GM23338 (cell line): ENCODE measurements around the gene PIGC. TPM values are rescaled to one million over a fixed set of nuclear protein-coding genes. Genes with fewer than 3 reads are reported as not detected.

Experiments used
- ATAC-seq: fragments of 200-7000 bp; cut with Tn5 transposase; 3 replicates; pipeline ENCODE4 v1.9.1; 2020
- DNase-seq: peaks from one replicate; pipeline ENCODE4 v3.0.0-alpha.2; 2015; ENCODE audit warnings: low spot score
- H2AFZ ChIP-seq: fragments of 200-600 bp; sonication (generic); 2 replicates; pipeline ENCODE4 v1.8.0; 2016; ENCODE audit warnings: antibody characterized with exemption, mild to moderate bottlenecking, moderate library complexity
- H3F3A ChIP-seq: fragments of 200-600 bp; sonication (generic); replicated peaks from 2 replicates; pipeline ENCODE4 v1.8.0; 2017; ENCODE audit warnings: antibody characterized with exemption, mixed run types, low read depth
- H3K27ac ChIP-seq: fragments of 200-600 bp; sonication (generic); 2 replicates; pipeline ENCODE4 v1.6.1; 2016; ENCODE audit warnings: low read depth
- H3K27me3 ChIP-seq: fragments of 200-600 bp; sonication (generic); 2 replicates; pipeline ENCODE4 v1.8.0; 2016; ENCODE audit warnings: mild to moderate bottlenecking, mixed run types, moderate library complexity; ENCODE audit not compliant: insufficient read depth
- H3K36me3 ChIP-seq: fragments of 200-600 bp; sonication (generic); 2 replicates; pipeline ENCODE4 v1.8.0; 2016; ENCODE audit warnings: mild to moderate bottlenecking; ENCODE audit not compliant: insufficient read depth
- H3K4me1 ChIP-seq: fragments of 200-600 bp; sonication (generic); 2 replicates; pipeline ENCODE4 v1.8.0; 2016; ENCODE audit warnings: mild to moderate bottlenecking, moderate library complexity; ENCODE audit not compliant: insufficient read depth
- H3K4me2 ChIP-seq: fragments of 200-600 bp; sonication (generic); 2 replicates; pipeline ENCODE4 v1.7.1; 2017; ENCODE audit warnings: mixed run types
- H3K4me3 ChIP-seq: fragments of 200-600 bp; sonication (generic); 2 replicates; pipeline ENCODE4 v1.6.1; 2016; ENCODE audit warnings: mixed run types
- H3K79me2 ChIP-seq: fragments of 200-600 bp; sonication (generic); replicated peaks from 2 replicates; pipeline ENCODE4 v1.8.0; 2017; ENCODE audit warnings: mild to moderate bottlenecking; ENCODE audit not compliant: insufficient read depth
- H3K9me2 ChIP-seq: fragments of 200-600 bp; sonication (generic); 2 replicates; pipeline ENCODE4 v1.8.0; 2017; ENCODE audit not compliant: insufficient read depth
- H4K20me1 ChIP-seq: fragments of 200-600 bp; sonication (generic); replicated peaks from 2 replicates; pipeline ENCODE4 v1.8.0; 2017; ENCODE audit warnings: mild to moderate bottlenecking; ENCODE audit not compliant: insufficient read depth
- H3K27ac Mint-ChIP-seq: 2 replicates; pipeline ENCODE4 v1.8.0; 2020; ENCODE audit warnings: inconsistent platforms, mild to moderate bottlenecking, moderate library complexity, mixed read lengths
- H3K27me3 Mint-ChIP-seq: 3 replicates; pipeline ENCODE4 v1.8.0; 2022; ENCODE audit warnings: low read depth, mild to moderate bottlenecking, moderate library complexity, mixed read lengths, inconsistent platforms; ENCODE audit not compliant: insufficient read depth, poor library complexity
- H3K36me3 Mint-ChIP-seq: 3 replicates; pipeline ENCODE4 v1.8.0; 2021; ENCODE audit warnings: low read depth, mild to moderate bottlenecking, inconsistent platforms, moderate library complexity, mixed read lengths
- H3K4me1 Mint-ChIP-seq: 3 replicates; pipeline ENCODE4 v1.8.0; 2020; ENCODE audit warnings: mild to moderate bottlenecking, inconsistent platforms, mixed read lengths
- H3K4me3 Mint-ChIP-seq: 3 replicates; pipeline ENCODE4 v1.8.0; 2021; ENCODE audit warnings: moderate library complexity, mild to moderate bottlenecking, inconsistent platforms, mixed read lengths
- H3K9me3 Mint-ChIP-seq: 3 replicates; pipeline ENCODE4 v1.8.0; 2020; ENCODE audit warnings: moderate library complexity, mild to moderate bottlenecking, inconsistent platforms, mixed read lengths
- CREB1 ChIP-seq: fragments of 250-450 bp; sonication (Bioruptor Pico); IDR thresholded peaks from 2 replicates; pipeline ENCODE4 v1.5.0; 2020; ENCODE audit warnings: low read depth, mild to moderate bottlenecking, moderate library complexity
- EZH2 ChIP-seq: fragments of 200-600 bp; sonication (generic); IDR thresholded peaks from one replicate; pipeline ENCODE4 v1.8.0; 2017; ENCODE audit warnings: antibody characterized with exemption, mild to moderate bottlenecking, low read depth; ENCODE audit not compliant: unreplicated experiment
- EZH2phosphoT487 ChIP-seq: fragments of 200-600 bp; sonication (generic); IDR thresholded peaks from one replicate; pipeline ENCODE4 v1.8.1; 2018; ENCODE audit warnings: antibody characterized with exemption; ENCODE audit not compliant: unreplicated experiment
- JUNB ChIP-seq: IDR thresholded peaks from one replicate; pipeline ENCODE4 v1.6.1; 2016; ENCODE audit warnings: antibody characterized with exemption; ENCODE audit not compliant: unreplicated experiment
- NANOG ChIP-seq: IDR thresholded peaks from 2 replicates; pipeline ENCODE4 v1.6.1; 2016; ENCODE audit warnings: antibody characterized with exemption, borderline replicate concordance
- POLR2AphosphoS5 ChIP-seq: IDR thresholded peaks from 2 replicates; pipeline ENCODE4 v1.6.1; 2016; ENCODE audit warnings: antibody characterized with exemption, low read depth
- STAT1 ChIP-seq: IDR thresholded peaks from one replicate; pipeline ENCODE4 v1.6.1; 2016; ENCODE audit warnings: antibody characterized with exemption; ENCODE audit not compliant: unreplicated experiment
- ZNF114 ChIP-seq: fragments of 250-450 bp; sonication (Bioruptor Pico); IDR thresholded peaks from 2 replicates; pipeline ENCODE4 v1.5.0; 2020; ENCODE audit warnings: mild to moderate bottlenecking, moderate library complexity
- ZNF331 ChIP-seq: fragments of 250-450 bp; sonication (Bioruptor Pico); IDR thresholded peaks from 2 replicates; pipeline ENCODE4 v1.5.0; 2020; ENCODE audit warnings: low read depth, mild to moderate bottlenecking, moderate library complexity
- polyA plus RNA-seq: library from polyadenylated mRNA; unstranded; fragments of >200 nt; fragmentation: Nextera tagmentation; extraction: Ambion mirVana; gene quantifications from 2 replicates; pipeline ENCODE4 v1.2.1, GENCODE V29; 2016
- total RNA-seq: library from RNA; depleted of rRNA; stranded (reverse); fragments of >200 nt; shearing (Covaris generic); gene quantifications from 2 replicates; pipeline ENCODE4 v1.2.3, GENCODE V29; 2014
- TF ChIP-seq, protein P1 (sequence below): fragments of 250-450 bp; sonication (Bioruptor Pico); IDR thresholded peaks from 2 replicates; pipeline ENCODE4 v1.5.0; 2020; ENCODE audit warnings: mild to moderate bottlenecking, moderate library complexity
- TF ChIP-seq, protein P2 (sequence below), 2 experiments: fragments of 200-600 bp in 1 of 2; sonication (generic) in 1 of 2; conservative IDR thresholded peaks; 2 replicates each; pipeline versions ENCODE4 v1.5.1 to v1.6.1; 2016 to 2017; ENCODE audit warnings: antibody characterized with exemption in 2 of 2, low read depth in 2 of 2, mild to moderate bottlenecking in 2 of 2, moderate library complexity in 1 of 2
- TF ChIP-seq, protein P3 (sequence below): IDR thresholded peaks from 2 replicates; pipeline ENCODE4 v1.6.1; 2016; ENCODE audit warnings: antibody characterized with exemption
- TF ChIP-seq, protein P4 (sequence below): IDR thresholded peaks from one replicate; pipeline ENCODE4 v1.6.1; 2018; ENCODE audit warnings: antibody characterized with exemption; ENCODE audit not compliant: unreplicated experiment

Gene PIGC
- total and polyA plus RNA-seq, 2 experiments from 2014 or later, result 22.5 to 28.1 TPM

DNA sequence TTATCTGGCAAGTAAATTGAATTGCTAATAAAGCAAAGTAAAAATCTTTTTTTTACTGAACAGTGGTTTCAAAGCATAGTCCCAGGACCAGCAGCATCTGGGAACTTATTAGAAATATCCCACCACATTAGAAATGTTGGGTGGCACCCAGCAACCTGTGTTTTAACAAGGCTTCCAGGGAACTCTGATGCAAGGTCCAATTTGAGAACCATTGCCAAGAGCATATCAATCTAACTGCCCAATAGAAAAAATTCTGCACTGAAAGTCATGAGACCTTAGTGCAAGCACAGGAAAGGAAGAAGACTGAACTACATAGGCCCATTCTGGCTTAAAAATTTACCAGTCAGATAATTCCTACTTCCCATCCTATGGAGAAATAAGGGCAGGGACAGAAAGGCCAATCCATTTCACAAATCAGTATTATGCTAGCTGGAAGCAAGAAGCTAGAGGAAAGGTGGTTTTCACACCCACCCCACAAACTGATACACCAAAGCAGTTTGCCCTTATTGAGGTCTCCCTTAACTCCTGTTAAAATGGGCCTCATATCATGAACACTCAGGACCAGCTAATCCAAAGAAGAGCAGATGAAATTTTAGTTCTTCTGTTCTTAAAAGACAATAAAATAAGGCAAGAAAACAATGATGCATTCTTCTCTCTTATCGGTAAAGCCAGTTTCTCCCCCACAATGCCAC lies 40.8 kb downstream of the PIGC start:
- H3K79me2 ChIP-seq, result no peaks in the 10 kb centered on the region
- peaks cover 16% of the 10 kb centered on the region; the same call in 1 of the 2 replicates for H3K4me1 ChIP-seq
- H3K27ac Mint-ChIP-seq, result no peak overlapping the region
- ATAC-seq, result no peak
- no peaks in the 10 kb centered on the region for H3K27me3 ChIP-seq
- no peak overlapping the region for H3K4me3 ChIP-seq
- H3F3A ChIP-seq, result no peaks in the 10 kb centered on the region
- no peaks in the 10 kb centered on the region for H3K9me3 Mint-ChIP-seq
- no peaks in the 10 kb centered on the region for H3K9me2 ChIP-seq
- no peak for TF ChIP-seq NANOG
- TF ChIP-seq JUNB, result no peak
- TF ChIP-seq CREB1 (CRISPR knock-in tag), result no peak
- no peak for TF ChIP-seq EZH2phosphoT487
- TF ChIP-seq ZNF331 (CRISPR knock-in tag), result no peak
- TF ChIP-seq, protein P1, sequence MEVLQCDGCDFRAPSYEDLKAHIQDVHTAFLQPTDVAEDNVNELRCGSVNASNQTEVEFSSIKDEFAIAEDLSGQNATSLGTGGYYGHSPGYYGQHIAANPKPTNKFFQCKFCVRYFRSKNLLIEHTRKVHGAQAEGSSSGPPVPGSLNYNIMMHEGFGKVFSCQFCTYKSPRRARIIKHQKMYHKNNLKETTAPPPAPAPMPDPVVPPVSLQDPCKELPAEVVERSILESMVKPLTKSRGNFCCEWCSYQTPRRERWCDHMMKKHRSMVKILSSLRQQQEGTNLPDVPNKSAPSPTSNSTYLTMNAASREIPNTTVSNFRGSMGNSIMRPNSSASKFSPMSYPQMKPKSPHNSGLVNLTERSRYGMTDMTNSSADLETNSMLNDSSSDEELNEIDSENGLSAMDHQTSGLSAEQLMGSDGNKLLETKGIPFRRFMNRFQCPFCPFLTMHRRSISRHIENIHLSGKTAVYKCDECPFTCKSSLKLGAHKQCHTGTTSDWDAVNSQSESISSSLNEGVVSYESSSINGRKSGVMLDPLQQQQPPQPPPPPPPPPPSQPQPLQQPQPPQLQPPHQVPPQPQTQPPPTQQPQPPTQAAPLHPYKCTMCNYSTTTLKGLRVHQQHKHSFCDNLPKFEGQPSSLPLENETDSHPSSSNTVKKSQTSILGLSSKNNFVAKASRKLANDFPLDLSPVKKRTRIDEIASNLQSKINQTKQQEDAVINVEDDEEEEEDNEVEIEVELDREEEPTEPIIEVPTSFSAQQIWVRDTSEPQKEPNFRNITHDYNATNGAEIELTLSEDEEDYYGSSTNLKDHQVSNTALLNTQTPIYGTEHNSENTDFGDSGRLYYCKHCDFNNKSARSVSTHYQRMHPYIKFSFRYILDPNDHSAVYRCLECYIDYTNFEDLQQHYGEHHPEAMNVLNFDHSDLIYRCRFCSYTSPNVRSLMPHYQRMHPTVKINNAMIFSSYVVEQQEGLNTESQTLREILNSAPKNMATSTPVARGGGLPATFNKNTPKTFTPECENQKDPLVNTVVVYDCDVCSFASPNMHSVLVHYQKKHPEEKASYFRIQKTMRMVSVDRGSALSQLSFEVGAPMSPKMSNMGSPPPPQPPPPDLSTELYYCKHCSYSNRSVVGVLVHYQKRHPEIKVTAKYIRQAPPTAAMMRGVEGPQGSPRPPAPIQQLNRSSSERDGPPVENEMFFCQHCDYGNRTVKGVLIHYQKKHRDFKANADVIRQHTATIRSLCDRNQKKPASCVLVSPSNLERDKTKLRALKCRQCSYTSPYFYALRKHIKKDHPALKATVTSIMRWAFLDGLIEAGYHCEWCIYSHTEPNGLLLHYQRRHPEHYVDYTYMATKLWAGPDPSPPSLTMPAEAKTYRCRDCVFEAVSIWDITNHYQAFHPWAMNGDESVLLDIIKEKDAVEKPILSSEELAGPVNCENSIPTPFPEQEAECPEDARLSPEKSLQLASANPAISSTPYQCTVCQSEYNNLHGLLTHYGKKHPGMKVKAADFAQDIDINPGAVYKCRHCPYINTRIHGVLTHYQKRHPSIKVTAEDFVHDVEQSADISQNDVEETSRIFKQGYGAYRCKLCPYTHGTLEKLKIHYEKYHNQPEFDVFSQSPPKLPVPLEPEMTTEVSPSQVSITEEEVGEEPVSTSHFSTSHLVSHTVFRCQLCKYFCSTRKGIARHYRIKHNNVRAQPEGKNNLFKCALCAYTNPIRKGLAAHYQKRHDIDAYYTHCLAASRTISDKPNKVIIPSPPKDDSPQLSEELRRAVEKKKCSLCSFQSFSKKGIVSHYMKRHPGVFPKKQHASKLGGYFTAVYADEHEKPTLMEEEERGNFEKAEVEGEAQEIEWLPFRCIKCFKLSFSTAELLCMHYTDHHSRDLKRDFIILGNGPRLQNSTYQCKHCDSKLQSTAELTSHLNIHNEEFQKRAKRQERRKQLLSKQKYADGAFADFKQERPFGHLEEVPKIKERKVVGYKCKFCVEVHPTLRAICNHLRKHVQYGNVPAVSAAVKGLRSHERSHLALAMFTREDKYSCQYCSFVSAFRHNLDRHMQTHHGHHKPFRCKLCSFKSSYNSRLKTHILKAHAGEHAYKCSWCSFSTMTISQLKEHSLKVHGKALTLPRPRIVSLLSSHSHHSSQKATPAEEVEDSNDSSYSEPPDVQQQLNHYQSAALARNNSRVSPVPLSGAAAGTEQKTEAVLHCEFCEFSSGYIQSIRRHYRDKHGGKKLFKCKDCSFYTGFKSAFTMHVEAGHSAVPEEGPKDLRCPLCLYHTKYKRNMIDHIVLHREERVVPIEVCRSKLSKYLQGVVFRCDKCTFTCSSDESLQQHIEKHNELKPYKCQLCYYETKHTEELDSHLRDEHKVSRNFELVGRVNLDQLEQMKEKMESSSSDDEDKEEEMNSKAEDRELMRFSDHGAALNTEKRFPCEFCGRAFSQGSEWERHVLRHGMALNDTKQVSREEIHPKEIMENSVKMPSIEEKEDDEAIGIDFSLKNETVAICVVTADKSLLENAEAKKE (CRISPR knock-in tag), result no peak
- TF ChIP-seq, protein P2, sequence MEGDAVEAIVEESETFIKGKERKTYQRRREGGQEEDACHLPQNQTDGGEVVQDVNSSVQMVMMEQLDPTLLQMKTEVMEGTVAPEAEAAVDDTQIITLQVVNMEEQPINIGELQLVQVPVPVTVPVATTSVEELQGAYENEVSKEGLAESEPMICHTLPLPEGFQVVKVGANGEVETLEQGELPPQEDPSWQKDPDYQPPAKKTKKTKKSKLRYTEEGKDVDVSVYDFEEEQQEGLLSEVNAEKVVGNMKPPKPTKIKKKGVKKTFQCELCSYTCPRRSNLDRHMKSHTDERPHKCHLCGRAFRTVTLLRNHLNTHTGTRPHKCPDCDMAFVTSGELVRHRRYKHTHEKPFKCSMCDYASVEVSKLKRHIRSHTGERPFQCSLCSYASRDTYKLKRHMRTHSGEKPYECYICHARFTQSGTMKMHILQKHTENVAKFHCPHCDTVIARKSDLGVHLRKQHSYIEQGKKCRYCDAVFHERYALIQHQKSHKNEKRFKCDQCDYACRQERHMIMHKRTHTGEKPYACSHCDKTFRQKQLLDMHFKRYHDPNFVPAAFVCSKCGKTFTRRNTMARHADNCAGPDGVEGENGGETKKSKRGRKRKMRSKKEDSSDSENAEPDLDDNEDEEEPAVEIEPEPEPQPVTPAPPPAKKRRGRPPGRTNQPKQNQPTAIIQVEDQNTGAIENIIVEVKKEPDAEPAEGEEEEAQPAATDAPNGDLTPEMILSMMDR (conservative IDR thresholded peaks at IDR 0.05; ENCODE audit: low read depth in 2 of 2), result no peak
- TF ChIP-seq, protein P3, sequence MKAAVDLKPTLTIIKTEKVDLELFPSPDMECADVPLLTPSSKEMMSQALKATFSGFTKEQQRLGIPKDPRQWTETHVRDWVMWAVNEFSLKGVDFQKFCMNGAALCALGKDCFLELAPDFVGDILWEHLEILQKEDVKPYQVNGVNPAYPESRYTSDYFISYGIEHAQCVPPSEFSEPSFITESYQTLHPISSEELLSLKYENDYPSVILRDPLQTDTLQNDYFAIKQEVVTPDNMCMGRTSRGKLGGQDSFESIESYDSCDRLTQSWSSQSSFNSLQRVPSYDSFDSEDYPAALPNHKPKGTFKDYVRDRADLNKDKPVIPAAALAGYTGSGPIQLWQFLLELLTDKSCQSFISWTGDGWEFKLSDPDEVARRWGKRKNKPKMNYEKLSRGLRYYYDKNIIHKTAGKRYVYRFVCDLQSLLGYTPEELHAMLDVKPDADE, result no peak
- no peak for TF ChIP-seq ZNF114
- TF ChIP-seq POLR2AphosphoS5, result no peak
- TF ChIP-seq STAT1, result no peak
- TF ChIP-seq, protein P4, sequence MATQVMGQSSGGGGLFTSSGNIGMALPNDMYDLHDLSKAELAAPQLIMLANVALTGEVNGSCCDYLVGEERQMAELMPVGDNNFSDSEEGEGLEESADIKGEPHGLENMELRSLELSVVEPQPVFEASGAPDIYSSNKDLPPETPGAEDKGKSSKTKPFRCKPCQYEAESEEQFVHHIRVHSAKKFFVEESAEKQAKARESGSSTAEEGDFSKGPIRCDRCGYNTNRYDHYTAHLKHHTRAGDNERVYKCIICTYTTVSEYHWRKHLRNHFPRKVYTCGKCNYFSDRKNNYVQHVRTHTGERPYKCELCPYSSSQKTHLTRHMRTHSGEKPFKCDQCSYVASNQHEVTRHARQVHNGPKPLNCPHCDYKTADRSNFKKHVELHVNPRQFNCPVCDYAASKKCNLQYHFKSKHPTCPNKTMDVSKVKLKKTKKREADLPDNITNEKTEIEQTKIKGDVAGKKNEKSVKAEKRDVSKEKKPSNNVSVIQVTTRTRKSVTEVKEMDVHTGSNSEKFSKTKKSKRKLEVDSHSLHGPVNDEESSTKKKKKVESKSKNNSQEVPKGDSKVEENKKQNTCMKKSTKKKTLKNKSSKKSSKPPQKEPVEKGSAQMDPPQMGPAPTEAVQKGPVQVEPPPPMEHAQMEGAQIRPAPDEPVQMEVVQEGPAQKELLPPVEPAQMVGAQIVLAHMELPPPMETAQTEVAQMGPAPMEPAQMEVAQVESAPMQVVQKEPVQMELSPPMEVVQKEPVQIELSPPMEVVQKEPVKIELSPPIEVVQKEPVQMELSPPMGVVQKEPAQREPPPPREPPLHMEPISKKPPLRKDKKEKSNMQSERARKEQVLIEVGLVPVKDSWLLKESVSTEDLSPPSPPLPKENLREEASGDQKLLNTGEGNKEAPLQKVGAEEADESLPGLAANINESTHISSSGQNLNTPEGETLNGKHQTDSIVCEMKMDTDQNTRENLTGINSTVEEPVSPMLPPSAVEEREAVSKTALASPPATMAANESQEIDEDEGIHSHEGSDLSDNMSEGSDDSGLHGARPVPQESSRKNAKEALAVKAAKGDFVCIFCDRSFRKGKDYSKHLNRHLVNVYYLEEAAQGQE, result no peak
- no peak for TF ChIP-seq EZH2
- H3K36me3 ChIP-seq, result no peaks in the 10 kb centered on the region
- no peak overlapping the region for H3K4me2 ChIP-seq
- no peaks in the 10 kb centered on the region for H3K27me3 Mint-ChIP-seq
- H3K4me1 Mint-ChIP-seq, result peaks cover 22% of the 10 kb centered on the region
- H3K27ac ChIP-seq, result no peak overlapping the region
- H3K36me3 Mint-ChIP-seq, result no peaks in the 10 kb centered on the region
- H3K4me3 Mint-ChIP-seq, result no peak overlapping the region
- no peaks in the 10 kb centered on the region for H4K20me1 ChIP-seq
- DNase-seq, result no peak
- H2AFZ ChIP-seq, result no peak overlapping the region
